SK-N-SH (cell line): ENCODE data around the gene CHKB. TPM values are rescaled to one million over a fixed set of nuclear protein-coding genes. Genes with fewer than 3 reads are reported as not detected.

Experiments used
- CTCF ChIA-PET: fragments of 300-600, 350-600 bp; formaldehyde crosslinking; extraction: SDS; loops from one replicate; lab custom pipeline; 2021; lab: Yijun Ruan, JAX
- POLR2A ChIA-PET: fragments of 350-600 bp; sonication (Branson Sonifier 250); formaldehyde crosslinking; extraction: SDS; loops from one replicate; lab custom pipeline; 2020; ENCODE audit warnings: antibody characterized with exemption, inconsistent platforms; lab: Yijun Ruan, JAX
- DNase-seq: peaks from one replicate; pipeline ENCODE4 v3.0.0; 2012
- H2AFZ ChIP-seq: fragments of 200-600 bp; sonication (generic); 2 replicates; pipeline ENCODE4 v1.8.1; 2016; ENCODE audit warnings: antibody characterized with exemption, mild to moderate bottlenecking, low read depth
- H3F3A ChIP-seq: fragments of 200-600 bp; sonication (generic); replicated peaks from 2 replicates; pipeline ENCODE3; 2016; ENCODE audit warnings: antibody characterized with exemption, mild to moderate bottlenecking; ENCODE audit not compliant: insufficient read depth
- H3K27ac ChIP-seq, 2 experiments: fragments of 200-500 bp in 1 of 2; fragments of 200-600 bp in 1 of 2; sonication (Bioruptor generic) in 1 of 2; sonication (generic), shearing (Covaris generic) in 1 of 2; 2 replicates each; pipeline versions ENCODE4 v1.5.1 to v1.6.1; 2014 to 2016; ENCODE audit warnings: low read depth in 2 of 2, inconsistent platforms in 1 of 2, low read length in 1 of 2, mild to moderate bottlenecking in 1 of 2, mixed read lengths in 1 of 2
- H3K27me3 ChIP-seq: fragments of 200-600 bp; sonication (generic), shearing (Covaris generic); 2 replicates; pipeline ENCODE4 v1.6.1; 2016; ENCODE audit warnings: mixed run types; ENCODE audit not compliant: insufficient read depth
- H3K36me3 ChIP-seq, 2 experiments: fragments of 200-500 bp in 1 of 2; fragments of 200-600 bp in 1 of 2; sonication (Bioruptor generic) in 1 of 2; sonication (generic) in 1 of 2; replicated peaks in 1 of 2; 2 replicates each; pipeline versions ENCODE3 to v1.5.1; 2014 to 2016; ENCODE audit warnings: low read length in 1 of 2, mild to moderate bottlenecking in 1 of 2; ENCODE audit not compliant: insufficient read depth in 2 of 2, control insufficient read depth in 1 of 2
- H3K4me1 ChIP-seq, 2 experiments: fragments of 200-500 bp in 1 of 2; fragments of 200-600 bp in 1 of 2; sonication (Bioruptor generic) in 1 of 2; sonication (generic), shearing (Covaris generic) in 1 of 2; 2 replicates each; pipeline versions ENCODE4 v1.5.1 to v1.6.1; 2014 to 2016; ENCODE audit warnings: low read depth in 1 of 2, low read length in 1 of 2, mixed run types in 1 of 2; ENCODE audit not compliant: insufficient read depth in 2 of 2, control insufficient read depth in 1 of 2
- H3K4me2 ChIP-seq: fragments of 200-600 bp; sonication (generic), shearing (Covaris generic); 2 replicates; pipeline ENCODE4 v1.6.1; 2017; ENCODE audit warnings: mixed run types
- H3K4me3 ChIP-seq, 2 experiments: fragments of 200-500 bp in 1 of 2; fragments of 200-600 bp in 1 of 2; sonication (Bioruptor generic) in 1 of 2; sonication (generic), shearing (Covaris generic) in 1 of 2; 2 replicates each; pipeline versions ENCODE4 v1.5.1 to v1.8.1; 2014 to 2016; ENCODE audit warnings: low read depth in 2 of 2, inconsistent platforms in 1 of 2, low read length in 1 of 2, mild to moderate bottlenecking in 1 of 2, mixed read lengths in 1 of 2, moderate library complexity in 1 of 2
- H3K79me2 ChIP-seq: fragments of 200-600 bp; sonication (generic); 2 replicates; pipeline ENCODE4 v1.8.1; 2017; ENCODE audit warnings: mild to moderate bottlenecking; ENCODE audit not compliant: insufficient read depth
- H3K9ac ChIP-seq: fragments of 200-600 bp; sonication (generic); 2 replicates; pipeline ENCODE4 v1.6.1; 2017; ENCODE audit warnings: mixed run types
- H3K9me2 ChIP-seq: fragments of 200-600 bp; sonication (generic); 2 replicates; pipeline ENCODE4 v1.6.1; 2017; ENCODE audit warnings: mixed run types
- H3K9me3 ChIP-seq: fragments of 200-600 bp; sonication (generic); 2 replicates; pipeline ENCODE4 v1.6.1; 2017; ENCODE audit warnings: mixed run types, mild to moderate bottlenecking, moderate library complexity
- H4K20me1 ChIP-seq: fragments of 200-600 bp; sonication (generic); 2 replicates; pipeline ENCODE4 v1.6.1; 2017; ENCODE audit warnings: mild to moderate bottlenecking, mixed run types; ENCODE audit not compliant: insufficient read depth
- CHD2 ChIP-seq: fragments of 150-350 bp; IDR thresholded peaks from 2 replicates; pipeline ENCODE4 v1.6.1; 2018; ENCODE audit warnings: low read length; ENCODE audit not compliant: partially characterized antibody
- FOXM1 ChIP-seq: IDR thresholded peaks from 2 replicates; pipeline ENCODE4 v1.4.0; 2012; ENCODE audit warnings: low read depth, mild to moderate bottlenecking
- GABPA ChIP-seq: IDR thresholded peaks from 2 replicates; pipeline ENCODE4 v1.4.0; 2012; ENCODE audit warnings: low read depth, mild to moderate bottlenecking
- GATA2 ChIP-seq: sonication (generic); formaldehyde crosslinking; IDR thresholded peaks from 2 replicates; pipeline ENCODE4 v1.5.0; 2020; ENCODE audit warnings: mild to moderate bottlenecking, missing genetic modification reagents
- MEF2A ChIP-seq: IDR thresholded peaks from 2 replicates; pipeline ENCODE4 v1.4.0; 2012; ENCODE audit warnings: low read depth, borderline replicate concordance
- NFIC ChIP-seq: IDR thresholded peaks from 2 replicates; pipeline ENCODE4 v1.4.0; 2012; ENCODE audit warnings: borderline replicate concordance
- POLR2AphosphoS5 ChIP-seq: IDR thresholded peaks from 2 replicates; pipeline ENCODE4 v1.6.1; 2012; ENCODE audit warnings: low read depth, low read length
- RCOR1 ChIP-seq: fragments of 150-350 bp; IDR thresholded peaks from 2 replicates; pipeline ENCODE4 v1.6.1; 2017; ENCODE audit warnings: antibody characterized with exemption, low read length
- RXRA ChIP-seq: IDR thresholded peaks from 2 replicates; pipeline ENCODE4 v1.4.0; 2012; ENCODE audit warnings: low read depth, mild to moderate bottlenecking, borderline replicate concordance
- SIN3A ChIP-seq: IDR thresholded peaks from 2 replicates; pipeline ENCODE4 v1.6.1; 2012; ENCODE audit warnings: low read depth, mild to moderate bottlenecking, low read length, moderate library complexity, borderline replicate concordance
- TEAD4 ChIP-seq: IDR thresholded peaks from 2 replicates; pipeline ENCODE4 v1.4.0; 2012; ENCODE audit warnings: mild to moderate bottlenecking, borderline replicate concordance; ENCODE audit not compliant: insufficient read depth
- whole genome bisulfite sequencing: methylation state at CpG from one replicate; pipeline ENCODE4 v1.1.6; 2017; ENCODE audit warnings: low lambda C conversion rate; 5-methylcytosine and 5-hydroxymethylcytosine counted together
- polyA plus RNA-seq, 3 experiments: library from polyadenylated mRNA; depleted of rRNA; stranded (reverse); fragments of >200 nt; gene quantifications; 2 replicates each; pipeline ENCODE4 v1.2.3, GENCODE V29; 2012
- TF ChIP-seq, protein P1 (sequence below): IDR thresholded peaks from 2 replicates; pipeline ENCODE4 v1.4.0; 2012; ENCODE audit warnings: low read depth, borderline replicate concordance
- TF ChIP-seq, protein P2 (sequence below): fragments of 150-350 bp; IDR thresholded peaks from 2 replicates; pipeline ENCODE4 v1.6.1; 2017; ENCODE audit warnings: antibody characterized with exemption, low read length, low read depth, borderline replicate concordance
- TF ChIP-seq, protein P3 (sequence below): IDR thresholded peaks from 2 replicates; pipeline ENCODE4 v1.4.0; 2012; ENCODE audit warnings: low read depth, borderline replicate concordance

Gene CHKB
- polyA plus RNA-seq, 1 of the 3 experiments (the other 2 are of a cell fraction) = 39.6 TPM

GRCh38 chr22:50568626-50569025, 14.0 kb downstream of the CHKB start (continued):
- TF ChIP-seq SIN3A = no peak
- TF ChIP-seq, protein P1, sequence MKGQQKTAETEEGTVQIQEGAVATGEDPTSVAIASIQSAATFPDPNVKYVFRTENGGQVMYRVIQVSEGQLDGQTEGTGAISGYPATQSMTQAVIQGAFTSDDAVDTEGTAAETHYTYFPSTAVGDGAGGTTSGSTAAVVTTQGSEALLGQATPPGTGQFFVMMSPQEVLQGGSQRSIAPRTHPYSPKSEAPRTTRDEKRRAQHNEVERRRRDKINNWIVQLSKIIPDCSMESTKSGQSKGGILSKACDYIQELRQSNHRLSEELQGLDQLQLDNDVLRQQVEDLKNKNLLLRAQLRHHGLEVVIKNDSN = no peak
- no peak for TF ChIP-seq TEAD4
- TF ChIP-seq FOXM1 = no peak
- TF ChIP-seq, protein P2, sequence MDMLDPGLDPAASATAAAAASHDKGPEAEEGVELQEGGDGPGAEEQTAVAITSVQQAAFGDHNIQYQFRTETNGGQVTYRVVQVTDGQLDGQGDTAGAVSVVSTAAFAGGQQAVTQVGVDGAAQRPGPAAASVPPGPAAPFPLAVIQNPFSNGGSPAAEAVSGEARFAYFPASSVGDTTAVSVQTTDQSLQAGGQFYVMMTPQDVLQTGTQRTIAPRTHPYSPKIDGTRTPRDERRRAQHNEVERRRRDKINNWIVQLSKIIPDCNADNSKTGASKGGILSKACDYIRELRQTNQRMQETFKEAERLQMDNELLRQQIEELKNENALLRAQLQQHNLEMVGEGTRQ = no peak
- no peak for TF ChIP-seq CHD2
- TF ChIP-seq NFIC = no peak
- TF ChIP-seq, protein P3, sequence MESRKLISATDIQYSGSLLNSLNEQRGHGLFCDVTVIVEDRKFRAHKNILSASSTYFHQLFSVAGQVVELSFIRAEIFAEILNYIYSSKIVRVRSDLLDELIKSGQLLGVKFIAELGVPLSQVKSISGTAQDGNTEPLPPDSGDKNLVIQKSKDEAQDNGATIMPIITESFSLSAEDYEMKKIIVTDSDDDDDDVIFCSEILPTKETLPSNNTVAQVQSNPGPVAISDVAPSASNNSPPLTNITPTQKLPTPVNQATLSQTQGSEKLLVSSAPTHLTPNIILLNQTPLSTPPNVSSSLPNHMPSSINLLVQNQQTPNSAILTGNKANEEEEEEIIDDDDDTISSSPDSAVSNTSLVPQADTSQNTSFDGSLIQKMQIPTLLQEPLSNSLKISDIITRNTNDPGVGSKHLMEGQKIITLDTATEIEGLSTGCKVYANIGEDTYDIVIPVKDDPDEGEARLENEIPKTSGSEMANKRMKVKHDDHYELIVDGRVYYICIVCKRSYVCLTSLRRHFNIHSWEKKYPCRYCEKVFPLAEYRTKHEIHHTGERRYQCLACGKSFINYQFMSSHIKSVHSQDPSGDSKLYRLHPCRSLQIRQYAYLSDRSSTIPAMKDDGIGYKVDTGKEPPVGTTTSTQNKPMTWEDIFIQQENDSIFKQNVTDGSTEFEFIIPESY = no peak

DNA sequence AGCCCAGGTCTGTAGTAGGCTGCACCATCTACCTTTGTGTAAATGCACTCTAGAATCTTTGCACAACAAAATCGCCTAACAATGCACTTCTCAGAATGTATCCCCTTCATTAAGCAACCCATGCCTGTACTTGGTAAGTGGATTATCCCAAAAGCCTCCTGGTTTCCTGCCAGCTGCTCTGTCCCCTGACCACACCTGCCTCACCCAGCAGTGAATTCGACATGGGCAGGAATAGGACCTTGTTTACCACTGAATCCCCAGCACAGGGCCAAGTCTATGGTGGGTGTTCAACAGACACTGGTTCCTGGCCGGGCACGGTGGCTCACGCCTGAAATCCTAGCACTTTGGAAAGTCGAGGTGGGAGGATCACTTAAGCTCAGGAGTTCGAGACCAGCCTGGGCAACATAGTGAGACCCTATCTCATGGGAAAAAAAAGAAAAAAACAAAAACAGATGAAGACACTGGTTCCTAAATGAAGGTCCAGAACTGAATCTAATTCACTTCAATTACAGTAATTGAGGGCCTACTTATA, 14.9 kb downstream of the CHKB start:
- POLR2A ChIA-PET = no interaction called here

More for the DNA sequence above, 14.9 kb downstream of the CHKB start:
- H3K79me2 ChIP-seq = no peaks in the 10 kb centered on the region
- H3K9me2 ChIP-seq = no peaks in the 10 kb centered on the region
- no peak overlapping the region for H2AFZ ChIP-seq
- no peaks in the 10 kb centered on the region for H4K20me1 ChIP-seq
- H3K27me3 ChIP-seq = no peaks in the 10 kb centered on the region
- no peaks in the 10 kb centered on the region for H3K9me3 ChIP-seq
- H3K36me3 ChIP-seq = peaks cover 0 to 41% of the 10 kb centered on the region in 2 experiments
- H3K4me3 ChIP-seq = no peak overlapping the region
- no peak overlapping the region for H3K27ac ChIP-seq
- no peak for DNase-seq
- H3K9ac ChIP-seq = no peak overlapping the region
- peaks cover 0 to 4% of the 10 kb centered on the region in 2 experiments; a peak in 1 of 4 replicates for H3K4me1 ChIP-seq
- TF ChIP-seq POLR2AphosphoS5 (no peak), NFIC (no peak), CHD2 (no peak), RXRA (no peak), SIN3A (no peak), MEF2A (no peak), GABPA (no peak), GATA2 (no peak), TEAD4 (no peak), RCOR1 (no peak)
- no peak overlapping the region for H3K4me2 ChIP-seq
- CTCF ChIA-PET = interaction anchor here (0.9 kb wide), 1 partner anchor 53 kb away, joined by 3 read pairs; no protein-coding TSS in a partner anchor
- 77% methylated on average over 7 of the region's 7 CpGs for WGBS
- H3F3A ChIP-seq = no peaks in the 10 kb centered on the region
